ENCODE measurements around the gene SLITRK1. TPM values are rescaled to one million over a fixed set of nuclear protein-coding genes. Genes with fewer than 3 reads are reported as not detected.

The SLITRK1 gene
- total RNA-seq, 3 donors from 2014 or later, result not detected

GRCh38 chr13:83906240-83906820 lies 24.1 kb upstream of the SLITRK1 start:
- no peak for DNase-seq (ENCODE audit: low spot score in 2 of 2)
- Histone ChIP-seq H3K4me1 (no peaks in the 10 kb centered on the region), H3K4me3 (no peak overlapping the region), H3K9me3 (no peaks in the 10 kb centered on the region), H3K36me3 (no peaks in the 10 kb centered on the region), H3K27ac (no peak overlapping the region), H3K27me3 (no peaks in the 10 kb centered on the region)
- TF ChIP-seq POLR2A (IDR thresholded peaks at IDR 0.05), result no peak
- intact Hi-C loops (cut with DNase I; ENCODE audit: low total_unique reads), result no loop called here

- no peak overlapping the region for H3K27ac ChIP-seq
- H3K4me1 ChIP-seq, result no peaks in the 10 kb centered on the region
- TF ChIP-seq POLR2AphosphoS5 (IDR thresholded peaks at IDR 0.05) (no peak), POLR2A (IDR thresholded peaks at IDR 0.05) (no peak)
- no peaks in the 10 kb centered on the region for H3K9me3 ChIP-seq
- no peak for DNase-seq (ENCODE audit: low spot score in 2 of 2)
- no peak overlapping the region for H3K4me3 ChIP-seq
- intact Hi-C loops (cut with DNase I; ENCODE audit: low total_unique reads), result no loop called here
- H3K27me3 ChIP-seq, result no peaks in the 10 kb centered on the region
- H3K36me3 ChIP-seq, result no peaks in the 10 kb centered on the region
These were observed 23.4 kb upstream of the SLITRK1 start for GRCh38 chr13:83905641-83906040.

- TF ChIP-seq CTCF (IDR thresholded peaks at IDR 0.05) (no peak), POLR2AphosphoS5 (IDR thresholded peaks at IDR 0.05) (no peak), POLR2A (IDR thresholded peaks at IDR 0.05) (no peak)
- intact Hi-C loops (cut with DNase I; ENCODE audit: low total_unique reads), result no loop called here
- DNase-seq (ENCODE audit: low spot score in 2 of 2), result no peak
- Histone ChIP-seq H3K4me3 (no peak overlapping the region), H3K27me3 (no peaks in the 10 kb centered on the region), H3K27ac (no peak overlapping the region), H3K9me3 (no peaks in the 10 kb centered on the region), H3K36me3 (no peaks in the 10 kb centered on the region), H3K4me1 (no peaks in the 10 kb centered on the region)
These were observed 13.8 kb upstream of the SLITRK1 start for GRCh38 chr13:83895994-83896580.

GRCh38 chr13:83890358-83890757 lies 8.1 kb upstream of the SLITRK1 start:
- Histone ChIP-seq H3K4me3 (no peak overlapping the region), H3K9me3 (no peaks in the 10 kb centered on the region), H3K4me1 (no peaks in the 10 kb centered on the region), H3K36me3 (no peaks in the 10 kb centered on the region), H3K27ac (no peak overlapping the region), H3K27me3 (no peaks in the 10 kb centered on the region)
- TF ChIP-seq POLR2A (IDR thresholded peaks at IDR 0.05), result no peak
- no peak for TF ChIP-seq CTCF (IDR thresholded peaks at IDR 0.05)
- TF ChIP-seq POLR2AphosphoS5 (IDR thresholded peaks at IDR 0.05), result no peak
- intact Hi-C loops (cut with DNase I; ENCODE audit: low total_unique reads), result no loop called here
- DNase-seq (ENCODE audit: low spot score in 2 of 2), result no peak

- H3K27me3 ChIP-seq, result peaks cover 0 to 48% of the 10 kb centered on the region in 2 donors
- DNase-seq (ENCODE audit: low spot score in 2 of 2), result no peak
- TF ChIP-seq POLR2A (IDR thresholded peaks at IDR 0.05), result no peak
- TF ChIP-seq CTCF (IDR thresholded peaks at IDR 0.05), result no peak
- no peak for TF ChIP-seq POLR2AphosphoS5 (IDR thresholded peaks at IDR 0.05)
- no peak overlapping the region for H3K27ac ChIP-seq
- H3K9me3 ChIP-seq, result no peaks in the 10 kb centered on the region
- H3K4me3 ChIP-seq, result no peak overlapping the region
- H3K36me3 ChIP-seq, result no peaks in the 10 kb centered on the region
- H3K4me1 ChIP-seq, result no peaks in the 10 kb centered on the region
- intact Hi-C loops (cut with DNase I; ENCODE audit: low total_unique reads), result no loop called here
These were observed 1.9 kb upstream of the SLITRK1 start for GRCh38 chr13:83884141-83884540.

- TF ChIP-seq CTCF (IDR thresholded peaks at IDR 0.05) (no peak), POLR2AphosphoS5 (IDR thresholded peaks at IDR 0.05) (no peak), POLR2A (IDR thresholded peaks at IDR 0.05) (no peak)
- intact Hi-C loops (cut with DNase I; ENCODE audit: low total_unique reads), result no loop called here
- Histone ChIP-seq H3K4me3 (no peak overlapping the region), H3K27me3 (peaks cover 0 to 53% of the 10 kb centered on the region in 2 donors), H3K27ac (no peak overlapping the region), H3K9me3 (no peaks in the 10 kb centered on the region), H3K36me3 (no peaks in the 10 kb centered on the region), H3K4me1 (no peaks in the 10 kb centered on the region)
- DNase-seq (ENCODE audit: low spot score in 2 of 2), result no peak
These were observed 818 bp upstream of the SLITRK1 start for GRCh38 chr13:83883061-83883523.
